Stimulated activated effector memory CD8-positive, alpha-beta T cell treated with anti-CD3 and anti-CD28 coated beads, Interleukin-12 subunit alpha, Interleukin-12 subunit beta, amount 100 ng/mL, for 72 hours (primary cell): Measurements from ENCODE around the gene CARS2.
"Not testable (repeated sequence)": the region's sequence is repeated elsewhere in the genome, so short reads cannot be mapped to it uniquely, and the experiment has no call there.

ENCODE experiments used
- ATAC-seq: fragments of 150-1000 bp; cut with Tn5 transposase; 2 replicates; pipeline ENCODE4 v1.10.0; 2021
- DNase-seq, 2 donors: peaks; one replicate each; pipeline ENCODE4 v3.0.0; 2021 to 2022; ENCODE audit warnings: low spot score in 2 of 2
- H3K27ac Mint-ChIP-seq: one replicate; pipeline ENCODE4 v1.8.0; 2022; ENCODE audit warnings: mild to moderate bottlenecking, mixed read lengths
- H3K36me3 Mint-ChIP-seq: one replicate; pipeline ENCODE4 v1.8.0; 2022; ENCODE audit warnings: mild to moderate bottlenecking, mixed read lengths
- H3K4me1 Mint-ChIP-seq: one replicate; pipeline ENCODE4 v1.8.0; 2022; ENCODE audit warnings: mixed read lengths
- H3K4me3 Mint-ChIP-seq: one replicate; pipeline ENCODE4 v1.8.0; 2022; ENCODE audit warnings: mild to moderate bottlenecking, mixed read lengths
- H3K9me3 Mint-ChIP-seq: one replicate; pipeline ENCODE4 v1.8.0; 2022; ENCODE audit warnings: mixed read lengths

CARS2 gene

DNA sequence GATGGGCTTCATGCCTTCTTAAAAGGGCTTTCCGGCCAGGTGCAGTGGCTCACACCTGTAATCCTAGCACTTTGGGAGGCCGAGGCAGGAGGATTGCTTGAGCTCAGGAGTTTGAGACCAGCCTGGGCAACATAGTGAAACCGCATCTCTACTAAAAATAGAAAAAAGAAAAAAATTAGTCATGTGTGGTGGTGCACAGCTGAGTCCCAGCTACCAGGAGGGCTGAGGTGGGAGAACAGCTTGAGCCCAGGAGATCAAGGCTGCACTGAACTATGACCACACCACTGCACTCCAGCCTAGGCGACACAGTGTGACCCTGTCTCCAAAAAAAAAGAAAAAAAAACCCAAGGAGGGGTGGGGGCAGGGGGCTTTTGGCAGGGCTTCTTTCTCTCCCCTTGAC is 7.2 kb downstream of the CARS2 start:
- Mint-ChIP-seq H3K27ac (peak overlapping the region; percentile 17), H3K4me3 (no peak overlapping the region), H3K4me1 (peaks cover 48% of the 10 kb centered on the region), H3K9me3 (no peaks in the 10 kb centered on the region), H3K36me3 (peaks cover 100% of the 10 kb centered on the region)
- no peak for DNase-seq
- peak; percentile 54 for ATAC-seq

DNA sequence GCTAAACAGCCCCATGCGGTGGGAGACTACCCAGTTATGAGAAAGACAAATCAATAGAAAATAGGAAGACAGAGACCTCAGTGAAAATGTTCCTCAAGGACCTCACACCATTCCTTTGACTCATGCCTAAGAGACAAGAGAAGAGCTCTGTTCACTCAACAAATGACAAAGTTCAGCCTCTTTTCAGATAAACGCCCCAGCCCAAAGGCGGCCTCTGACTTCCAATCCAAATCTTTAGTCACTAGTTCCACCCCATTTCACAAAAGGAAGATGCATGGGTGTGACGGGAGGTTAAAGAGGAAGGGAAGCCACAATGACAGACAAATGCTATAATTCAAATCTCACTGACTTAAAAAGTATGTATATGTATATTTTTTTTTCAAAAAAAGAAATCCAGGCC is 8.1 kb downstream of the CARS2 start:
- Mint-ChIP-seq H3K27ac (no peak overlapping the region), H3K4me1 (peaks cover 43% of the 10 kb centered on the region), H3K4me3 (no peak overlapping the region), H3K9me3 (no peaks in the 10 kb centered on the region), H3K36me3 (peaks cover 100% of the 10 kb centered on the region)
- DNase-seq (no peak), ATAC-seq (no peak)

DNA sequence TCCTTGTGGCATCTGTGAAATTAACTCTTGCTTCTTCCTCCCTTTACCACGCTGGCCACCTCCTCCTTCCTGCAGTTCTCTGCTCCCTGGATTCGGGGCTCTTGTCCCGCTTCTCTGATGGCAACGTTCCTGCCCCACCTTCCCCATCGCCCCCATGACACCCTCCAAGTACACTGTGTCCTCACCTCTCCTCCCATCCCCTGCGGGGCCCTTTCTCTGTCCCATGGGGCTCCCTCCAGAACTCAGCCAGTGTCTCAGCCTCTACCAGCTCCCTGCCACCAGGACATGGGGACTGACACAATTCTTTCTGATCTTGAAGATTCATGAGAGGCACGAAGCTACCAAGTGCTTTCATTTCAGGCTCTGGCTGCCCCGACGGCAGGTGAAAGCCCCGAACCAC is 9.1 kb downstream of the CARS2 start:
- no peak for DNase-seq
- Mint-ChIP-seq H3K4me1 (peaks cover 33% of the 10 kb centered on the region), H3K27ac (no peak overlapping the region), H3K9me3 (no peaks in the 10 kb centered on the region), H3K4me3 (no peak overlapping the region), H3K36me3 (peaks cover 99% of the 10 kb centered on the region)
- ATAC-seq: no peak

DNA sequence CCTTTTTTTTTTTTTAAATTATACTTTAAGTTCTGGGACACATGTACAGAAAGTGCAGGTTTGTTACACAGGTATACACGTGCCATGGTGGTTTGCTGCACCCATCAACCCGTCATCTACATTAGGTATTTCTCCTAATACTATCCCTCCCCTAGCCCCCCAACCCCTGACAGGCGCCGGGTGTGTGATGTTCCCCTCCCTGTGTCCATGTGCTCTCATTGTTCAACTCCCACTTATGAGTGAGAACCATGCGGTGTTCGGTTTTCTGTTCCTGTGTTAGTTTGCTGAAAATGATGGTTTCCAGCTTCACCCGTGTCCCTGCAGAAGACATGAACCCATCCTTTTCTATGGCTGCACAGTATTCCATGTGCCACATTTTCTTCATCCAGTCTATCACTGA is 10.1 kb downstream of the CARS2 start:
- DNase-seq, H3K27ac Mint-ChIP-seq, ATAC-seq, H3K9me3 Mint-ChIP-seq, H3K4me3 Mint-ChIP-seq: not testable (repeated sequence)
- peaks cover 95% of the 10 kb centered on the region for H3K36me3 Mint-ChIP-seq
- H3K4me1 Mint-ChIP-seq: peaks cover 29% of the 10 kb centered on the region

DNA sequence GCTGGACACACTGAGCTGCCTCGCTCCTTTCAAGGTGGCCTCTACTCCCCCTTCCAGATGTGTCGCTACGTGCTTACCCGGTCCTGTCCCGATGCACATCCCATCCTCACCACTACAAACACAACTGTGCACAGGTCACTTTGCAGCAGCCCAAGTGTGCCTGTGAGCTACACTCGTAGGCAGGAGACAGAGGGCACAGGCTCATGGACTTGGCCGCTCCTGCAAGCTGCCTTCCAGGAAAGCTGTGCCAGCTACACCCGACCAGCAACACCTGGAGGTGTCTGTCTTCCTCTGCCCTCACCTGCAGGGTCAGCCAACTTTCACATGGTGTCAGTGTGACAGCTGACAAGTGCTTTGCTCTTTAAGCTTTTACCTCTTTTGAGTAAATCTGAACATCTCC is 15.4 kb downstream of the CARS2 start:
- Mint-ChIP-seq H3K4me1 (peaks cover 7% of the 10 kb centered on the region), H3K27ac (peak overlapping the region; percentile 71), H3K4me3 (no peak overlapping the region), H3K36me3 (peaks cover 86% of the 10 kb centered on the region), H3K9me3 (no peaks in the 10 kb centered on the region)
- DNase-seq: no peak
- no peak for ATAC-seq

DNA sequence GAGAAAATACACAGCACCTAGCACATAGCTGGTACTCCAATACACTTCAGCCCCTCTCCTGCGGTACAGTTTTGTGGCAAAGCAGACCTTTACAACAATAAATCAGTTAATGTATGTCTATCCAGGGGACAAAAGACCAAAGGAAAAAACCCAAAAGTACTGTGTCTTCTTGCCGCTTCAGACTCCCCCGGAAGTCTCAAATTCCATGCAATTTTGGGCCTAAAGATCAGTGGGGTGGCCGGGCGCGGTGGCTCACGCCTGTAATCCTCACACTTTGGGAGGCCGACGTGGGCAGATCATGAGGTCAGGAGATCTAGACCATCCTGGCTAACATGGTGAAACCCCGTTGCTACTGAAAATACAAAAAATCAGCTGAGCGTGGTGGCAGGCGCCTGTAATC is 16.2 kb downstream of the CARS2 start:
- DNase-seq (no peak), ATAC-seq (no peak)
- Mint-ChIP-seq H3K36me3 (peaks cover 86% of the 10 kb centered on the region), H3K4me3 (no peak overlapping the region), H3K9me3 (no peaks in the 10 kb centered on the region), H3K4me1 (peaks cover 7% of the 10 kb centered on the region), H3K27ac (peak overlapping the region; percentile 20)

DNA sequence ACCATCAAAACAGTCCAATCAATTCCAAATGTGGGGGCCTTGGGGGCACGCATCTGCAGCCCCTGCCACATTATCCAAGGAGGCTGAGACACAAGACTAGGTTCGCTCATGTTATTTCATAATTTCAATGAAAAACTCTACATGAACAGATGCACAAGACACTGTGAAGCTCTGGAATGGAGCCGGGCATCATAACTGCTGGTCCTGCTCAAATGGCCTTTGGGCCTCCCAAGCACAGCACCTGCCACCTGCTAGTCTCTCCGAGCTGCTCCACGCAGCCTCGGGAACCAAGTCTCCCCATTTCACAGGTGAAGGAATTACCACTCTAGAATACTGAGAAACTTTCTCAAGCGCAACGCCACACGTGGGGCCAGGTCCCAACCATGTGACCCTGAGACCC is 16.9 kb downstream of the CARS2 start:
- Mint-ChIP-seq H3K4me1 (peaks cover 7% of the 10 kb centered on the region), H3K4me3 (no peak overlapping the region), H3K36me3 (peaks cover 81% of the 10 kb centered on the region), H3K9me3 (no peaks in the 10 kb centered on the region), H3K27ac (peak overlapping the region; percentile 20)
- DNase-seq (no peak), ATAC-seq (no peak)

DNA sequence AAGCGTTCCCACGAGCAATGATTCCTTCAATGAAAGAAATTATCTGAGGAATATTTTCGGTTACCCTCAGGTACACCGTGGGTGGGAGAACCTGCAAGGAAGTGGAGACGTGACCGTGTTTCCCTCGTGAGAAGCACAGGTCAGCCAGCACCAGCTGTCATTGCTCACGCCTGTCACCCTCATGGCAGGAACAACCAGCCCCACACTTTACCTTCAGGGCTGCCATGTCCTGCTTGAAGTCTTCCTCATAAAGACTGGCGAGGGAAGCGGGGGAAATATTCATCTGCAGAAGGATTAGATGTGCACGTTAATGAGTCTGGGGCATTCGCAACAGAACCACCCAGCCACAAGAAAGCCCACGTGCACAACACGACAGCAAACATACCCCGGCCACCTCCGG is 18.2 kb downstream of the CARS2 start:
- Mint-ChIP-seq H3K27ac (no peak overlapping the region), H3K9me3 (no peaks in the 10 kb centered on the region), H3K4me1 (peaks cover 7% of the 10 kb centered on the region), H3K4me3 (no peak overlapping the region), H3K36me3 (peaks cover 81% of the 10 kb centered on the region)
- ATAC-seq: no peak
- no peak for DNase-seq

DNA sequence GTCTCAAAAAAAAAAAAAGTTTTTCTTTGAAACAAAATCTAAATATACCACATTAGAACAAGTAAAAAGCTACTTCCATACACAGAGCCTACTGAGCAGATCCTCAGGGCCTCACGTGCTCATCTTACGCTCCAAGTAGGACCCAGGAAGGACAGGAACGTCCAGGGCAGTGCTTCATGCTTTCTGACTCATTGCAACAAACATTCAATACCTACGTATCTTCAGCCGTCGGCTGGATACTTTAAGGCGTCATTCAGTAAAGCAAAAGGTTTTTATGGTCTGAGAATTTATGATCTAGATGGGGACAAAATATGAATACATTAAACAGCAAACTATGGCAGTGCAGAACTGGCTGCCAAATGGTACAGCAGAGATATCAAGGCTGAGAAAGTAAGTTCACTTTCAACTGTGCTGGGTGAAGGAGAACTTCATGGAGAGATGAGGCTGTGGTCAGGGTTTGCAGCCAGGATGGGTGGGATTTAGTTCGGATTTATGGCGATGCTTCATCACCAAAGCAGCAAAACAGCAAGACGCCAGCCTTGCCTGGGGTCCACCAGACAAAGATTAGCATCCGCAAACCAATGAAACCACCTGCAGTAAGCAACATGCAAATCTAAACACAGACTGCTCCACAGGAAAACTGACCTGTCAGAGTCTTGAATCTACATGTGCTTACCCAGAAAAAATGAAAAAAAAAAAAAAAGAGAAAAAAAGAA is 20.5 kb downstream of the CARS2 start:
- peaks cover 5% of the 10 kb centered on the region for H3K4me1 Mint-ChIP-seq
- no peak for ATAC-seq
- H3K4me3 Mint-ChIP-seq: no peak overlapping the region
- H3K36me3 Mint-ChIP-seq: peaks cover 84% of the 10 kb centered on the region
- H3K9me3 Mint-ChIP-seq: no peaks in the 10 kb centered on the region
- no peak overlapping the region for H3K27ac Mint-ChIP-seq
- no peak for DNase-seq

DNA sequence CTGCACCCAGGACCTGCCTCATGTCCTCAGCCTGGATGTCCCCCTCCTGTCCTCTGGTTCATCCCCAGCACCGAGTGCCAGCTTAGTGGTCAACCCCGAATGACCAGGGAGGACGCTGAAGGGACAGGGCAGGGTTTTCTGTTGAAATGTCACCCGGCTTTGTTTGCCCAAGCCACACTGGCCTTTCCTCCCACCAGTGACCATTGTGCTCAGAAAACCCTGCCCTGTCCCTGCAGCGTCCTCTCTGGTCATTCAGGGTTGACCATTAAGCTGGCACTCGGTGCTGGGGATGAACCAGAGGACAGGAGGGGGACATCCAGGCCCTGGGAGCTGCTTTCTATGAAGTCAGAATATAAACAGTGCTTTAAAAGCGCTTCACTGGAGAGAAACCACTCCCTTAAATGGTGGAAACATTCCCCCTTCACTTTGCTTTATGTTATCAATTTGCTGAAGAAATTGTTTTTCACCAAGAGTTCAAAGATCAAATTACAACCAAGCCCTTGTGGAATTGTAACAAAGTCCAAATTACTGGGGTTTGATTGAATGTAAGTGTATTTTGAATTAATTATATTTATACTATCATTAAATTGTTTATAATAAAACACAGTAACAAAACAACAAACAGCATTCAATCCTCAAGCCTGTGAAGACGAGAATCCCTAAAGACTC is 21.4 kb downstream of the CARS2 start:
- ATAC-seq (no peak), DNase-seq (no peak)
- Mint-ChIP-seq H3K4me3 (no peak overlapping the region), H3K27ac (no peak overlapping the region), H3K36me3 (peaks cover 85% of the 10 kb centered on the region), H3K4me1 (peaks cover 6% of the 10 kb centered on the region), H3K9me3 (no peaks in the 10 kb centered on the region)

DNA sequence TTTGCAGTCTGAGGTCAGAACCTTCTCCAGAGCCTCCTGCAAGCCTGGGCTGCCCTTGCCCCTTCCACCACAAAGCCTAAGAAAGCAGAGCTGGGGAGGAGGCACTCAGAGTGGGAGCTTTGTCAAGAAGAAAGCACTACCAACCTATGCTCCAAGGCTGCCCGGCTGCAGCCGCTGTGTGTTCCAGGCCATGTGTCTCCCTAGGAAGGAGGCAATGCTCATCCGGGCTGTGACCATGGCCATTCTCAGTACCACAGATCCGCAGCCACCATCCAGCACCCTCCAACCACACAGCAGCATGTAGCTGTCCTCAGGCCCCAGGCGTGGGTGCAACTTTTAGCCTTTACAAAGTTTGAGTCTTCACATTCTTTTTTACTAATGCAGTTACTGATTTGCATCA is 22.0 kb downstream of the CARS2 start:
- H3K36me3 Mint-ChIP-seq: peaks cover 87% of the 10 kb centered on the region
- H3K27ac Mint-ChIP-seq: no peak overlapping the region
- H3K4me1 Mint-ChIP-seq: peaks cover 6% of the 10 kb centered on the region
- no peak for DNase-seq
- no peak overlapping the region for H3K4me3 Mint-ChIP-seq
- no peak for ATAC-seq
- H3K9me3 Mint-ChIP-seq: no peaks in the 10 kb centered on the region

DNA sequence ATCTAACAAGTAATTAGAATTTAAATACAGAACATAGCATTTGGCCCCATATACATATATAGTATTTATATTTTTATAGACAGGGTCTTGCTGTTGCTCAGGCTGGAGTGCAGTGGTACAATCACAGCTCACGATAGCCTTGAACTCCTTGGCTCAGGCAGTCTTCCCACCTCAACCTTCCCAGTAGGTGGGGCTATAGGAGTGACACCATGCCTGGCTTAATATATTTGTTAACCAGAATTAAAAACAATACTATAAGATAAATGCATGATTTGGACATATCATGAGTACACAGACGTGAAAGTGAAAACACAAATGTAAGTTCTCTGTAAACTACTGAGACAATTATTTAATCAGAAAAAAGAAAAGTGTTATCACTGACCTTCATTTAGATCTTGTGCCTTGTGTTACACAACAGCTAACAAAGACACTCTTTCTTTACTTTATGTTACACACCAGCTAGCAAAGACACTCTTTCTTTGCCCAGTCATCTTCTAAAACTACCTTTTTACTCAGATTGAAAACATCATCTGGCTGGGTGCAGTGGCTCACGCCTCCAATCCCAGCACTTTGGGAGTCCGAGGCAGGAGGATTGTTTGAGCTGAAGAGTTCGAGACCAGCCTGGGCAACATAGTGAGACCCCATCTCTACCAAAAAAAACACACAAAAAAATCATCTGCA is 22.6 kb downstream of the CARS2 start:
- H3K4me1 Mint-ChIP-seq: peaks cover 12% of the 10 kb centered on the region
- DNase-seq (no peak), ATAC-seq (no peak)
- no peak overlapping the region for H3K27ac Mint-ChIP-seq
- peaks cover 87% of the 10 kb centered on the region for H3K36me3 Mint-ChIP-seq
- no peak overlapping the region for H3K4me3 Mint-ChIP-seq
- H3K9me3 Mint-ChIP-seq: no peaks in the 10 kb centered on the region

DNA sequence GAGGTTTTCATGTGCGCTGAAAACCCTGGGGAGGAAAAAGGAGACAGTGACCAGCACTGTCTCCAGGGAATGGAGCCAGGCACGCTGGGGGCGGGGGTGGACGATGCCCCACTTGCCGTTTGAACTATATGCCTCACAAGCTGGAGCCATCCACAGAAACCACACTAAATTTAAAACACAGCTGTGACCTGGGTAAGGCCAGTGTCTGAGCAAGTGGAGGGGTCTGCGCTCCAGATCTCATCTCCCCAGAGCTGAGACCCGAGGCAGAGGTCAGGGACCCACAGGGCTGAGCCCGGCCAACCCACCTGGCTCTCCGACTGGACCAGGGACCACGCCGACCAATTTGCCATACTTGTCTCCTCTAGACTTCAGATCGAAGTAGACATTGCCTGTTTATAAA is 23.2 kb downstream of the CARS2 start:
- ATAC-seq (no peak), DNase-seq (no peak)
- Mint-ChIP-seq H3K36me3 (peaks cover 87% of the 10 kb centered on the region), H3K4me3 (no peak overlapping the region), H3K9me3 (no peaks in the 10 kb centered on the region), H3K4me1 (peaks cover 18% of the 10 kb centered on the region), H3K27ac (peak overlapping the region; percentile 29)

DNA sequence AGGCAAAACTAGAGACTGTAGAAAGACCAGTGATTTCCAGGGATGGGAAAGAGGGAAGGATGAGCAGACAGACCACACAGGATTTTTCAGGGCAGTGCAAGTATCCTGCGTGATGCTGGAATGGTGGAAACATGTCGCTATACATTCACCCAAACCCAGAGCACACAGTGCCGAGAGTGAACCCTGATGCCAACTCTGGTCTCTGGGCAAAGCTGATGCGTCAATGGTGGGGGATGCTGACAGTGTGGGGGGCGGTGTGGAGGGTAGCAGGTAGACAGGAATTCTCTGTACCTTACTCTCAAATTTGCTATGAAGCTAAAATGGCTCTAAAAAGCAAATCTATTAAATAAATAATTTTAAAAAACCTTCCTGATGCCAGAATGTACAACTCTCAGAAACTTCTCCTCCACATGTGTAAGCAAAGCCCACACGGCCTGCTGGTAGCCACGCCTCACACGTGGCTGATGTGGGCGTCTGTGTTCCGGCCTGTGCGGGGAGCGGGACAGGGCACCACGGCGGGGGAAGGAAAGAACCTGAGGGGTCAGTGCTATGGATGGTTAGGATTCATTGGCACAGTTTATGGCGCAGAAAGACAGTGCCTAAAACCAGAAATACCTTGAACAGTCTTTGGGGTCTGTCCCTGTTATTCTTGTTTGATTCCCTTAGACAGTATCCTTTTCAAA is 23.9 kb downstream of the CARS2 start:
- Mint-ChIP-seq H3K36me3 (peaks cover 87% of the 10 kb centered on the region), H3K27ac (peak overlapping the region; percentile 29), H3K4me3 (no peak overlapping the region), H3K9me3 (no peaks in the 10 kb centered on the region), H3K4me1 (peaks cover 23% of the 10 kb centered on the region)
- ATAC-seq (no peak), DNase-seq (no peak)

DNA sequence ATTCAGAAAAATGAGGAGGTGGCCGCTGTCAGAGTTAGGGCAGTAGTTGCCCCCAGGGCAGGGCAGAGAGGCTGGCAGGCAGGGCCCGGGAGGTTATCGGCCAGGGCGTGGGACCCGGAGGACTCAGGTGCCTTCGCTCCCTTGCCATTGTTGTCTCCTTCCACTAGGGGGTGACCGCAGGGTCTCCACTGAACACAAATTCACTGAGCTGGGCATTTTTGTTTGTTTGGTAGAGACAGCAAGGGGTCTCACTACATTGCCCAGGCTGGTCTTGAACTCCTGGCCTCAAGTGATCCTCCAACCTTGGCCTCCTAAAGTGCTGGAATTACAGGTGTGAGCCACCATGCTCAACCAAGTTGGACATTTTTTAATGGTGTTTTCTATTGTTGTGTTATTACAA is 25.1 kb downstream of the CARS2 start:
- Mint-ChIP-seq H3K27ac (peak overlapping the region; percentile 67), H3K9me3 (no peaks in the 10 kb centered on the region), H3K4me1 (peaks cover 34% of the 10 kb centered on the region), H3K4me3 (no peak overlapping the region), H3K36me3 (peaks cover 87% of the 10 kb centered on the region)
- ATAC-seq (no peak), DNase-seq (no peak)
